Thymus (tissue), 11 donors: ENCODE measurements around the gene KCP. TPM values are rescaled to one million over a fixed set of nuclear protein-coding genes. Genes with fewer than 3 reads are reported as not detected.
"Not testable (repeated sequence)": the region's sequence is repeated elsewhere in the genome, so short reads cannot be mapped to it uniquely, and the experiment has no call there.

ENCODE experiments used
- DNase-seq, 9 donors: peaks; one replicate each; pipeline ENCODE4 v3.0.0-alpha.2; 2013; ENCODE audit warnings: low spot score in 9 of 9, low read depth in 6 of 9, missing footprints in 1 of 9
- H3K27ac ChIP-seq, 2 donors: one replicate each; pipeline ENCODE4 v1.5.1; 2013; ENCODE audit warnings: control low read depth in 1 of 2, low read depth in 1 of 2, low read length in 1 of 2, mild to moderate bottlenecking in 1 of 2, moderate library complexity in 1 of 2
- H3K27me3 ChIP-seq, 2 donors: one replicate each; pipeline ENCODE4 v1.5.1; 2013; ENCODE audit warnings: low read length in 1 of 2; ENCODE audit not compliant: control insufficient read depth in 2 of 2, insufficient read depth in 1 of 2
- H3K36me3 ChIP-seq, 2 donors: one replicate each; pipeline ENCODE4 v1.5.1; 2013; ENCODE audit warnings: low read length in 1 of 2, mild to moderate bottlenecking in 1 of 2, moderate library complexity in 1 of 2; ENCODE audit not compliant: control insufficient read depth in 2 of 2, insufficient read depth in 2 of 2
- H3K4me1 ChIP-seq, 2 donors: one replicate each; pipeline ENCODE4 v1.5.1; 2013; ENCODE audit warnings: low read length in 2 of 2; ENCODE audit not compliant: control insufficient read depth in 2 of 2, insufficient read depth in 2 of 2
- H3K4me3 ChIP-seq, 2 donors: one replicate each; pipeline ENCODE4 v1.5.1; 2013; ENCODE audit warnings: low read length in 2 of 2, control low read depth in 1 of 2, mild to moderate bottlenecking in 1 of 2
- H3K9me3 ChIP-seq, 2 donors: one replicate each; pipeline ENCODE4 v1.5.1; 2013; ENCODE audit warnings: low read length in 1 of 2, mild to moderate bottlenecking in 1 of 2; ENCODE audit not compliant: control insufficient read depth in 2 of 2, insufficient read depth in 1 of 2
- WGBS: extraction: QIAGEN DNeasy Blood & Tissue Kit; methylation state at CpG from one replicate; pipeline ENCODE4 v1.1.7; 2013; 5-methylcytosine and 5-hydroxymethylcytosine counted together
- polyA plus RNA-seq: library from polyadenylated mRNA; stranded (reverse); fragments of 200-250 nt; gene quantifications from one replicate; pipeline ENCODE4 v1.2.3, GENCODE V29; 2013
- total RNA-seq: library from RNA; stranded (reverse); fragments of 120-200 nt; gene quantifications from one replicate; pipeline ENCODE4 v1.2.4, GENCODE V29; 2013
- donor health status: healthy.

Gene KCP
- total and polyA plus RNA-seq, 2 donors, result 0.09 to 0.34 TPM

DNA sequence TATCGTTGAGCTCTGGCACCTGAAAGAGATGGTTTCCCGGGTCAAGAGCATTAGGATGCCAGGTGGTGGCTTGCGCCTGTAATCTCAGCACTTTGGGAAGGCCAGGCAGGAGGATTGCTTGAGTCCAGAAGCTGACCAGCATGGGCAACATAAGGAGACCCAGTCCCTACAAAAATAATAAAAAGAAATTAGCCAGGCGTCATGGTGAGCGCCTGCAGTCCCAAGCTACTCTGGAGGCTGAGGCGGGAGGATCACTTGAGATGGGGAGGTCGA lies 6.1 kb upstream of the KCP start:
- Histone ChIP-seq H3K4me1 (peaks cover 0 to 4% of the 10 kb centered on the region in 2 donors), H3K36me3 (no peaks in the 10 kb centered on the region), H3K4me3 (no peak overlapping the region), H3K27ac (no peak overlapping the region), H3K27me3 (peaks cover 28 to 84% of the 10 kb centered on the region in 2 donors), H3K9me3 (no peaks in the 10 kb centered on the region)
- WGBS, result 97% methylated on average over 7 of the region's 7 CpGs
- DNase-seq, result no peak

GRCh38 chr7:128915841-128916642 lies 5.5 kb upstream of the KCP start:
- WGBS, result 41% methylated on average over 69 of the region's 69 CpGs
- H3K27me3 ChIP-seq, result peaks cover 28 to 86% of the 10 kb centered on the region in 2 donors
- peaks cover 0 to 4% of the 10 kb centered on the region in 2 donors for H3K4me1 ChIP-seq
- H3K4me3 ChIP-seq, result no peak overlapping the region
- peak in 1 of 9 donors; percentile 7 for DNase-seq
- H3K9me3 ChIP-seq, result no peaks in the 10 kb centered on the region
- no peaks in the 10 kb centered on the region for H3K36me3 ChIP-seq
- no peak overlapping the region for H3K27ac ChIP-seq

- Histone ChIP-seq H3K36me3 (no peaks in the 10 kb centered on the region), H3K27me3 (peaks cover 35 to 87% of the 10 kb centered on the region in 2 donors), H3K4me1 (peaks cover 0 to 4% of the 10 kb centered on the region in 2 donors), H3K4me3 (no peak overlapping the region), H3K27ac (no peak overlapping the region), H3K9me3 (no peaks in the 10 kb centered on the region)
- WGBS, result 8% methylated on average over 34 of the region's 34 CpGs
- no peak for DNase-seq
Observed at GRCh38 chr7:128915271-128915819, 4.8 kb upstream of the KCP start.

GRCh38 chr7:128914566-128915151 lies 4.2 kb upstream of the KCP start:
- Histone ChIP-seq H3K36me3 (no peaks in the 10 kb centered on the region), H3K4me3 (no peak overlapping the region), H3K9me3 (no peaks in the 10 kb centered on the region), H3K27me3 (peaks cover 37 to 87% of the 10 kb centered on the region in 2 donors), H3K4me1 (peaks cover 0 to 4% of the 10 kb centered on the region in 2 donors), H3K27ac (no peak overlapping the region)
- DNase-seq, result no peak
- 57% methylated on average over 11 of the region's 11 CpGs for WGBS

- DNase-seq, result no peak
- WGBS, result 95% methylated on average over 10 of the region's 10 CpGs
- peaks cover 37 to 89% of the 10 kb centered on the region in 2 donors for H3K27me3 ChIP-seq
Observed at GRCh38 chr7:128913870-128914565, 3.5 kb upstream of the KCP start.

DNA sequence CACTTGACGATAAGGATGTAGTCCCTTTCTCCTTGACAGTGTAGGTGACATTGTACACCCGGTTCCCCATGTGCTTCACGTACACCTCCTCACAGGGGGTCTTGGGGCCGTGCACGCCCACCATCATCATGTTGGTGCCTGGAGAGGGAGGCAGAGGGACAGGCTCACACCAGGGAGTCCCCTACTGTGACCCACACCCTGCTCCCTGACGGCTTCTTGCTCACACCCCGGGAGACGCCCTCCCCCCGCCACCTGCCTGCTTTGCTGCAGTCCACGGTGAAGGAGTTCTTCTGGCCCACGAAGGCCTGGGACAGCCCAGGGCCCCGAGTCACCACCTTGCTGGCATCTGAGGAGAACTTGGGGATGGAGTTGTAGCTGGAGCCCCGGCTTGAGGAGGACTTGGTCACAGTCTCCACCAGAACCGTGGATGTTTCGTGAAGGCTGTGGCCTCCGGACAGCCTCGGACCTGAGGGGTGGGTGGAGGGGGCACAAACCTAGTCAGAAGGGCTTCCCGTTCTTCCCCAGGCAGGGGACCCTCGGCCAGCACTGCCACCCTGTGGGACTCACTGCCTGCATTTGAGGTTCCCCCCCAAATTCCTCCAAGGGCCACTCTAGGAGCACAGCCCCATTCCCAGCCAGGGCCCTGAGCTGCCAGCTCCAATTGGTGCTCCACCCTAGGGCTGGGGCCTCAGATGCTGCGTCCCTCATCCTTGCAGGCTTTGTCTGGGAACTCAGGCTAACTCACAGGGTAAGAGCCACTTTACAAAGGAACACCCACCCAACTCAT lies 2.4 kb upstream of the KCP start:
- not testable (repeated sequence) for H3K4me3 ChIP-seq, DNase-seq, H3K36me3 ChIP-seq, H3K9me3 ChIP-seq, H3K27ac ChIP-seq, H3K4me1 ChIP-seq
- 95% methylated on average over 12 of the region's 20 CpGs for WGBS
- peaks cover 37 to 88% of the 10 kb centered on the region in 2 donors for H3K27me3 ChIP-seq

More at GRCh38 chr7:128913870-128914565, 3.5 kb upstream of the KCP start:
- Histone ChIP-seq H3K27ac (no peak overlapping the region), H3K9me3 (no peaks in the 10 kb centered on the region), H3K4me3 (no peak overlapping the region), H3K36me3 (no peaks in the 10 kb centered on the region), H3K4me1 (peaks cover 0 to 4% of the 10 kb centered on the region in 2 donors)

- H3K4me3 ChIP-seq, result no peak overlapping the region
- H3K27ac ChIP-seq, result no peak overlapping the region
- H3K9me3 ChIP-seq, result no peaks in the 10 kb centered on the region
- peaks cover 37 to 88% of the 10 kb centered on the region in 2 donors for H3K27me3 ChIP-seq
- DNase-seq, result no peak
- 88% methylated on average over 3 of the region's 3 CpGs for WGBS
- H3K4me1 ChIP-seq, result peaks cover 0 to 4% of the 10 kb centered on the region in 2 donors
- H3K36me3 ChIP-seq, result no peaks in the 10 kb centered on the region
Observed at GRCh38 chr7:128912281-128912680, 1.8 kb upstream of the KCP start.

GRCh38 chr7:128911423-128912031 lies 1.0 kb upstream of the KCP start:
- Histone ChIP-seq H3K36me3 (no peaks in the 10 kb centered on the region), H3K9me3 (no peaks in the 10 kb centered on the region), H3K4me3 (no peak overlapping the region), H3K27me3 (peaks cover 32 to 87% of the 10 kb centered on the region in 2 donors), H3K4me1 (peaks cover 0 to 4% of the 10 kb centered on the region in 2 donors), H3K27ac (no peak overlapping the region)
- WGBS, result 91% methylated on average over 8 of the region's 8 CpGs
- DNase-seq, result no peak
